Caco-2 (cell line): ENCODE data around the gene UCP3. TPM values are rescaled to one million over a fixed set of nuclear protein-coding genes. Genes with fewer than 3 reads are reported as not detected.
A peak's percentile ranks its signal among the peaks of the same experiment; 100 is the strongest.

Source experiments
- BruUV-seq: library from RNA; stranded (reverse); fragments of 400-500 nt; replicated peaks from 2 replicates; lab custom pipeline; 2021; lab: Mats Ljungman, UMichigan
- CTCF ChIA-PET: fragments of 300-600 bp; sonication (Branson Sonifier 250); formaldehyde crosslinking; loops from one replicate; lab custom pipeline; 2022; ENCODE audit warnings: antibody characterized with exemption; lab: Charles Lee
- POLR2A ChIA-PET: fragments of 300-600 bp; sonication (Branson Sonifier 250); formaldehyde crosslinking; loops from one replicate; lab custom pipeline; 2022; ENCODE audit warnings: antibody characterized with exemption; lab: Charles Lee
- DNase-seq, 2 experiments: peaks; one replicate each; pipeline versions ENCODE4 v3.0.0 to v3.0.0-alpha.2; 2020 to 2022
- H3K27me3 ChIP-seq: replicated peaks from 2 replicates; pipeline ENCODE4 v1.6.0; 2011; ENCODE audit warnings: low read length; ENCODE audit not compliant: control insufficient read depth, insufficient read depth
- H3K36me3 ChIP-seq: 2 replicates; pipeline ENCODE4 v1.5.1; 2011; ENCODE audit warnings: low read length; ENCODE audit not compliant: control insufficient read depth, insufficient read depth
- H3K4me1 ChIP-seq: fragments of 250-450 bp; sonication (Bioruptor Pico); 2 replicates; pipeline ENCODE4 v1.5.1; 2020; ENCODE audit warnings: mild to moderate bottlenecking
- H3K4me3 ChIP-seq: 2 replicates; pipeline ENCODE4 v1.5.1; 2011; ENCODE audit warnings: low read depth, mild to moderate bottlenecking, control low read depth, low read length
- H3K9me3 ChIP-seq: fragments of 250-450 bp; sonication (Bioruptor Pico); 2 replicates; pipeline ENCODE4 v1.5.1; 2020; ENCODE audit warnings: mild to moderate bottlenecking, moderate library complexity
- H3K27ac Mint-ChIP-seq: one replicate; pipeline ENCODE4 v1.8.0; 2022; ENCODE audit warnings: mixed read lengths; ENCODE audit not compliant: unreplicated experiment
- H3K27me3 Mint-ChIP-seq: one replicate; pipeline ENCODE4 v1.8.0; 2022; ENCODE audit warnings: mixed read lengths; ENCODE audit not compliant: insufficient read depth, unreplicated experiment
- H3K36me3 Mint-ChIP-seq: one replicate; pipeline ENCODE4 v1.8.0; 2022; ENCODE audit warnings: mild to moderate bottlenecking, mixed read lengths; ENCODE audit not compliant: insufficient read depth, unreplicated experiment
- H3K4me1 Mint-ChIP-seq: one replicate; pipeline ENCODE4 v1.8.0; 2022; ENCODE audit warnings: low read depth, mixed read lengths; ENCODE audit not compliant: unreplicated experiment
- H3K4me3 Mint-ChIP-seq: one replicate; pipeline ENCODE4 v1.8.0; 2022; ENCODE audit warnings: mild to moderate bottlenecking, moderate library complexity, mixed read lengths; ENCODE audit not compliant: unreplicated experiment
- H3K9me3 Mint-ChIP-seq: one replicate; pipeline ENCODE4 v1.8.0; 2022; ENCODE audit warnings: mixed read lengths; ENCODE audit not compliant: unreplicated experiment
- intact Hi-C: fragments of 100-400 bp; cut with micrococcal nuclease; formaldehyde crosslinking; loops from one replicate; pipeline ENCODE4 v1.10.0; 2022; ENCODE audit not compliant: unreplicated experiment
- total RNA-seq: library from RNA; stranded (reverse); gene quantifications from 2 replicates; pipeline ENCODE4 v1.2.3, GENCODE V29; 2022
- TF ChIP-seq, protein P1 (sequence below), 2 experiments: fragments of 200-600 bp in 1 of 2; IDR thresholded peaks; 1 replicate in 1 of 2; 2 replicates in 1 of 2; pipeline versions ENCODE4 v1.5.1 to v1.8.0; 2011 to 2022; ENCODE audit warnings: antibody characterized with exemption in 1 of 2, control low read depth in 1 of 2, inconsistent platforms in 1 of 2, low read depth in 1 of 2, low read length in 1 of 2, mild to moderate bottlenecking in 1 of 2, moderate library complexity in 1 of 2; ENCODE audit not compliant: insufficient read depth in 1 of 2, severe bottlenecking in 1 of 2, unreplicated experiment in 1 of 2

UCP3 gene
- total RNA-seq, 1 experiment from 2014 or later = 1.2 TPM

- ChIA-PET CTCF (no interaction called here), POLR2A (no interaction called here)
- Histone ChIP-seq H3K27me3 (no peaks in the 10 kb centered on the region), H3K36me3 (no peaks in the 10 kb centered on the region), H3K4me3 (no peak overlapping the region), H3K9me3 (no peaks in the 10 kb centered on the region), H3K4me1 (peaks cover 6% of the 10 kb centered on the region; the same call in 1 of the 2 replicates)
- TF ChIP-seq, protein P1, sequence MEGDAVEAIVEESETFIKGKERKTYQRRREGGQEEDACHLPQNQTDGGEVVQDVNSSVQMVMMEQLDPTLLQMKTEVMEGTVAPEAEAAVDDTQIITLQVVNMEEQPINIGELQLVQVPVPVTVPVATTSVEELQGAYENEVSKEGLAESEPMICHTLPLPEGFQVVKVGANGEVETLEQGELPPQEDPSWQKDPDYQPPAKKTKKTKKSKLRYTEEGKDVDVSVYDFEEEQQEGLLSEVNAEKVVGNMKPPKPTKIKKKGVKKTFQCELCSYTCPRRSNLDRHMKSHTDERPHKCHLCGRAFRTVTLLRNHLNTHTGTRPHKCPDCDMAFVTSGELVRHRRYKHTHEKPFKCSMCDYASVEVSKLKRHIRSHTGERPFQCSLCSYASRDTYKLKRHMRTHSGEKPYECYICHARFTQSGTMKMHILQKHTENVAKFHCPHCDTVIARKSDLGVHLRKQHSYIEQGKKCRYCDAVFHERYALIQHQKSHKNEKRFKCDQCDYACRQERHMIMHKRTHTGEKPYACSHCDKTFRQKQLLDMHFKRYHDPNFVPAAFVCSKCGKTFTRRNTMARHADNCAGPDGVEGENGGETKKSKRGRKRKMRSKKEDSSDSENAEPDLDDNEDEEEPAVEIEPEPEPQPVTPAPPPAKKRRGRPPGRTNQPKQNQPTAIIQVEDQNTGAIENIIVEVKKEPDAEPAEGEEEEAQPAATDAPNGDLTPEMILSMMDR (IDR thresholded peaks at IDR 0.05; ENCODE audit: insufficient read depth in 1 of 2, low read depth in 1 of 2, low read length in 1 of 2, severe bottlenecking in 1 of 2, unreplicated experiment in 1 of 2) = no peak
- Mint-ChIP-seq H3K4me1 (no peaks in the 10 kb centered on the region), H3K27ac (no peak overlapping the region), H3K9me3 (no peaks in the 10 kb centered on the region), H3K36me3 (no peaks in the 10 kb centered on the region), H3K4me3 (no peak overlapping the region), H3K27me3 (no peaks in the 10 kb centered on the region)
- intact Hi-C loops = no loop called here
- no TSS peak for BruUV-seq
- peak in 1 of 2 experiments; percentile 25 for DNase-seq
These were observed 1.1 kb downstream of the UCP3 start for GRCh38 chr11:74007691-74008372.

DNA sequence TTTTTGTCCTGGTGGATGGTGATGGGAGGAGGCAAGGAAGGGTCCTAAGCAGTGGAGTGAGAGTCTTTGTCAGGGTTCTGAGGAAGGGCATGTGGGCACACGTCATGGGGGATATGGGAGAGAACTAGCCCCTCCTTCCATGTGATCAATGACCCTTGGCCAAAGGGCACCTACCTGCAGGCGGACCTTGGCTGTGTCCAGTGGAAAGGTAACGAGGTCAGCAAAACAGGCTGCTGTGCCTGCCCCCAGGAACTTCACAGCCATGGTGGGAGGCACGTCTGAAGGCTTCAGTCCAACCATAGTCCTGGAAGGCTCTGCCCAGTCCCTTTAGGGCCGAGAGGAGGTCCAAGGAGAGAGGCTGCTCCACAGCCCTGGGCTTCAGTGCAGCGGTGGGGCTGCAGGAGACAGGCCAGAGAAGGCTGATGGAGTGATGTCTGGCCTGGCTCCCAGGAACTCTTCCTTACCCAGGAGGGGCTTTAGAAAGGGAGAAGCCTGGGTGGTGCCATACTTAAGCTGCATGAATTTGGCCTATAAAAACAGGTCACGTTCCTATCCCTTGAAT lies 2.1 kb downstream of the UCP3 start:
- BruUV-seq = no TSS peak
- ChIA-PET CTCF (no interaction called here), POLR2A (no interaction called here)
- no peak overlapping the region for H3K4me3 Mint-ChIP-seq
- Histone ChIP-seq H3K27me3 (no peaks in the 10 kb centered on the region), H3K4me1 (peaks cover 6% of the 10 kb centered on the region; the same call in 1 of the 2 replicates), H3K36me3 (no peaks in the 10 kb centered on the region), H3K4me3 (no peak overlapping the region), H3K9me3 (no peaks in the 10 kb centered on the region)
- no peak overlapping the region for H3K27ac Mint-ChIP-seq
- no peak for DNase-seq
- intact Hi-C loops = no loop called here
- H3K9me3 Mint-ChIP-seq = no peaks in the 10 kb centered on the region
- no peaks in the 10 kb centered on the region for H3K4me1 Mint-ChIP-seq
- no peaks in the 10 kb centered on the region for H3K27me3 Mint-ChIP-seq
- TF ChIP-seq, protein P1 (IDR thresholded peaks at IDR 0.05; ENCODE audit: insufficient read depth in 1 of 2, low read depth in 1 of 2, low read length in 1 of 2, severe bottlenecking in 1 of 2, unreplicated experiment in 1 of 2) = no peak
- H3K36me3 Mint-ChIP-seq = no peaks in the 10 kb centered on the region

DNA sequence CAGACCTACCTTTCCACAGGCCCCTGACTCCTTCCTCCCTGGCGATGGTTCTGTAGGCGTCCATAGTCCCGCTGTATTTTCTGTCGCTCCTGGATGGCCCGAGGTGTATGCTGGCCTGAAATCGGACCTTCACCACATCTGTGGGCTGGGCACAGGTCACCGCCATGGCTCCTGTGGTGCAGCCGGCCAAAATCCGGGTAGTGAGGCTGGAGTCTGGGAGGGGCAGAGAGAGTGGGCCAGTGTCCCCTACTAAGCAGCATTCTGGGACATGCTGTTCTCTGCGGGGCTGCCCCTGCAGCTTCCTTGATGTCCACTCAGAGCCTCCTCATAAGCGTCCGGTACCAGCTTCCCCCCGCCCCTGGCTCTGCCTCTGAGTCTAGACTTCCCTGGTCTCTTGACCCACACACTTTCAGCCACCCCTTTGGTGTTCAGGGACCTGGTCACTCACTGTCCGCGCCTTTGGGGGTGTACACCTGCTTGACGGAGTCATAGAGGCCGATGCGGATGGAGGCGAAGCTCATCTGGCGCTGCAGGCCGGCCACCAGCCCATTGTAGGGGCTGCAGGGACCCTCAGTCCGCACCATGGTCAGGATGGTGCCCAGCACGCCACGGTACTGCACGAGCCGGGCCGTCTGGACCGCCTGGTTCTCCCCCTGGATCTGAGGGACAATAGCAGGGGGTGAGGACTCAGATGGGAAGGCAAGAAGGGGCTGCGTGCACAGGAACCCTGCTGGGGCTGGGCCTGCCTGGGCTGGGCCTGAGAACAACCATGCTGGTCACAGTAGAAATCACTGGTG lies 3.0 kb downstream of the UCP3 start:
- Mint-ChIP-seq H3K4me1 (no peaks in the 10 kb centered on the region), H3K27ac (no peak overlapping the region), H3K9me3 (no peaks in the 10 kb centered on the region), H3K27me3 (no peaks in the 10 kb centered on the region), H3K36me3 (no peaks in the 10 kb centered on the region), H3K4me3 (no peak overlapping the region)
- no peak overlapping the region for H3K4me3 ChIP-seq
- POLR2A ChIA-PET = no interaction called here
- BruUV-seq = no TSS peak
- peak in 1 of 2 experiments; percentile 33 for DNase-seq
- no peaks in the 10 kb centered on the region for H3K36me3 ChIP-seq
- CTCF ChIA-PET = no interaction called here
- intact Hi-C loops = no loop called here
- TF ChIP-seq, protein P1 (IDR thresholded peaks at IDR 0.05; ENCODE audit: insufficient read depth in 1 of 2, low read depth in 1 of 2, low read length in 1 of 2, severe bottlenecking in 1 of 2, unreplicated experiment in 1 of 2) = no peak
- H3K27me3 ChIP-seq = no peaks in the 10 kb centered on the region
- peaks cover 6% of the 10 kb centered on the region; the same call in 1 of the 2 replicates for H3K4me1 ChIP-seq
- H3K9me3 ChIP-seq = no peaks in the 10 kb centered on the region
